Pons (tissue), 1 donor: ENCODE results near the gene GGTLC1.

Experiments used
- DNase-seq: peaks from one replicate; pipeline ENCODE4 v3.0.0-alpha.2; 2016; ENCODE audit warnings: low spot score

Gene GGTLC1

DNA sequence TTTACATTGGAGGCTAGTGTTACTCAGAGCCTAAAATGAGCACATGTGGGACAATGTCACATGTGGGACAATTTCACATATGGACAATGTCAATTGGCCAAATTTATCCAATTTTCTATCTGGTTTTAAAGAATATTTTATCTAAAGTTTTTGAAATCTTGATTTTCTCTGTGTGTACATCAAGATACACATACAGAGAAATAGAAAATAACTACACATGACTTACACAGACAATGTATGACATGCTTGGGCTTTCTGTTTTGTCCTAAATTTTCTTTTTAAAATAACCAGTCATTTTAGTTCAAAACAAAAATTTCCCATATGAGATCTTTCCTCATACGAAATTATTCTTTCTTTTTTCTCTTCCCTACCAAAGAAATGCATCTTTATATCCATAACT, 24.6 kb downstream of the GGTLC1 start:
- no peak for DNase-seq

GRCh38 chr20:23962272-23962671, 26.3 kb downstream of the GGTLC1 start:
- no peak for DNase-seq

- DNase-seq, result no peak
Observed at GRCh38 chr20:23959054-23959453, 29.5 kb downstream of the GGTLC1 start.

GRCh38 chr20:23955896-23956295, 32.7 kb downstream of the GGTLC1 start:
- DNase-seq, result peak; percentile 12

DNA sequence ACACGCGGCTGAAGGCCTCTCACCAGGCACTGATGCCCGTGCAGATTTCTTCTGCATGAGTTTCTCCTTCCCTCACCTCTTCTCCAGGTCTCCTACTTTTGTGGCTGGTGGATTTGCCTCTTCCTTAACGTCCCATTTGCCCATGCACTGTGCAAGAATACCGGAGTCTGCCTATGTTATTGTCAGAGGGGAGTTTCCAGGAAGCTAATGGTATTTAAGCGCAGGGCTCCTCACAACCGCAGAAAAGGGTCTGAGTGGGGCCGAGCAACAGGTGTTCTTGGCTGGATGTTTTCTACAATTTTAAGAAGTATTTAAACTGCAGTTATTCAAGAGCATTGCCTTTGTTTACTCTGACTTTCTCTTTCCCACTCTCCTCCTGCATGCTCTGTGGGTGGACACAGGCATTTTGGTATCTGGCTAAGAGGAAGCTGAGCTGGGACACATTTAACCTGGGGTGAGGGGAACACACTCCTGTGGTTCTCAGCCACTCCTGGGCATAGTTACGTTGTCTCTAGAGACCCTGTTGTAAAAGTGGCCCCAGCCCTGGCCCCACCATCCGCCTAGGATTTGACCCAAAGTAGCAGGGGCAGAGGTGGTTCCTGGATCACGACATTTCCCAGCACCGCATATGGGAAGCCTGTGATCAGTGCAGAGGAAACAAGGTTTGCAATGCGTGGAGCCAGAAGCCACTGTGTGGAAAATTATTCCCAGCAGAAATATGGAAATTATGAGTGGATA, 34.4 kb downstream of the GGTLC1 start:
- no peak for DNase-seq

GRCh38 chr20:23946206-23946605, 42.4 kb downstream of the GGTLC1 start:
- DNase-seq, result no peak

DNA sequence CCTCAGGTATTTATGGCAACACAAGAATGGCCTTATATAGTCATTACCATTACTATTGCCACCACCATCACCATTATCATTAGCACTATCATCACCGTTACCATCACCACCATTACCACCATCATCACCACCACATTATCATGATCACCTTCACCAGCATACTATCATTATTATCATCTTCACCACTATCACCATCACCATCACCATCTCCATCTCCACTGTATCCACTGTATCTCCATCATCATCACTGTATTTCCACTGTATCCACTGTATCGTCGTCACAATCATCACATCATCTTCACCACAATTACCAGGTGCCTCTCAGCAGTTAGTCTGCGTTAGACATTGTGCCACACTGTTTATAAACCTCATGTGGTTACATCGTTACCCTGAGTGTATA, 45.3 kb downstream of the GGTLC1 start:
- no peak for DNase-seq

- no peak for DNase-seq
Observed at GRCh38 chr20:23939641-23940040, 48.9 kb downstream of the GGTLC1 start.

DNA sequence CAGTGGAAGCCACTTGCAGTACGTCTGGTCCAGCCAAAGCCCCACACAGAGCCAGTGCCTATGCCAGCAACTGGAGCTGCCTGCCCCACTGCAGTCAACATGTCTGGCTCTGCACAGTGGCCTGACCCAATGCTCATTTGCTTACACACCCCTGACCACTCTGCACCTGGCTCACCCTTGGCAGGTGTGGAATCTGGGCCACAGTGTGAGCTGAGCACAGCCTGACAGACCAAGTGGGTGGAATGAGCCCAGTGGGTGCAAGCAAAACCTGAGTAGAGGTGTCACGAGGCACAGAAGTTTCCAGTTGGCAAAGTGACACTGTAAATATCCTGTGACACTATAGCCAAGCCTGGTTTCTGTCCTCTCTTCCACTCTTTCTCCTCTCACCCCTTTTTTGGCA, 49.5 kb downstream of the GGTLC1 start:
- no peak for DNase-seq

- no peak for DNase-seq
Observed at GRCh38 chr20:23938118-23938438, 50.5 kb downstream of the GGTLC1 start.

- DNase-seq, result peak; percentile 73
Observed at GRCh38 chr20:23937303-23938117, 51.1 kb downstream of the GGTLC1 start.
